NCI-H446 (cell line): ENCODE data around the gene WNT6.
"Not testable (repeated sequence)": the region's sequence is repeated elsewhere in the genome, so short reads cannot be mapped to it uniquely, and the experiment has no call there.

Experiments
- DNase-seq, 2 experiments: peaks; one replicate each; lab custom pipeline; 2025; lab: John Stamatoyannopoulos, UW

The WNT6 gene

DNA sequence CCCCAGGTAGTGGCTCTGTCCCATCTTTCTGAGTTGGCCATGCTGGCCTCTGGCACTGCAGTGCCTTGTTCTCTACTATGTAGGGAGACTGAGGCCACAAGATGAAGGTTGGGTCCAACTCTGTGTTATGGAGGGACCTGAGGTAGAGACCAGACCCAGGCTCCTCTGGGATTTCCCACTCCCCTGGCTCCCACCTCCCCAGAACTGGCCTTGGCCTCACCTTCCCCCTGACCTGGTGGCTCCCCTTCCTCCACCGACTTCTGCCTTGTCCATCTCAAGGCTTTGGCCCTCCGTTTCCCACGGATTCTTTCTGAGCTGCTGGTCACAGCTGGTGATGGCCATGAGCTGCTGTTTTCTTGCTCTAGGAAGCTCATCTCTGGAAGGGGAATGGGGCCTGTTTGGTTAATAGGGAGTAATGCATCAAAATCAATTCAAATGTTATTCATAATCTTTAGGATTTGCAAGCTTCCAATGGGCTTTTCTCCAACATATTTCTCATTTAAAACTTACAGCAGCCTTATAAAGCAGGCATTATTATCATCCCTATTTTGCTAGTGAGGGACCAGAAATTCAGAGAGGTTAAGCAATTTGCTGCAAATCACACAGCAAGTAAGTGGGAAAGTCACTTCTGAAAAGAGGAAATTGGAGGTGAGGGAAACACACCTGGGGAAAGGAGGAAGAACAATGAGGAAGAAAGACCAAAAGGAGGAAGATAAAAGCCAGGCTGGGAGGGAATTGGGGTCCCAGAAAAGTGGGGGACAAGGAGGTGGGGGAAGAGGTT is 28.9 kb upstream of the WNT6 start:
- no peak for DNase-seq

DNA sequence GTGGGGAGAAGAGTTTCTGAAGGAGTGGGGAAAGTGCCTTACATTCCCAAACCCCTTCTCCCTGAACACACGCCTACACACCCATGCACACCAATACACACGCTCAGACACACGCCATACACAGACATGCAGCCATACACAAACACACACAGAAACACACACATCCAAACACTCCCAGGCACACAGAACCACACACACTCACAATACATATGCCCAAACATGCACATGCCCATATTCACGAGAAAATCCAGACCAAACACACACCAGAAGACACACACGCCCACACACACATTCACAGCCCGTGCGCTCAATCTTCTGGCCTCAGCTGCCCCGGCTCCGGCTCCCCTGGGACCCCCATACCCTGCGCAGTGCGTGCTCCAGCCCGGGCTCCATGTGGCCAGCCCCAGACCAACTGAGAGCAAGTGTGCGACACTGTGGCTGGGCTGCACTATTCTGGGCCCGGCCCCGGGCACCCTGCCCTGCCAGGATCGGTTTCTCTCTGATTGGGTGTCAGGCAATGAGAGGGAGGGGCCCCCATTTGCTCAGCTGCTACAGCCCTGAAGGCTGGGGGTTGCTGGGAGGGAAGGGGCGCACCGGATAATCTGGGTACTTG is 28.1 kb upstream of the WNT6 start, which contains the start of gene PRKAG3:
Gene PRKAG3 (minus strand): TSS at position 426 of the 613 bp plus-strand sequence.
- no peak for DNase-seq

DNA sequence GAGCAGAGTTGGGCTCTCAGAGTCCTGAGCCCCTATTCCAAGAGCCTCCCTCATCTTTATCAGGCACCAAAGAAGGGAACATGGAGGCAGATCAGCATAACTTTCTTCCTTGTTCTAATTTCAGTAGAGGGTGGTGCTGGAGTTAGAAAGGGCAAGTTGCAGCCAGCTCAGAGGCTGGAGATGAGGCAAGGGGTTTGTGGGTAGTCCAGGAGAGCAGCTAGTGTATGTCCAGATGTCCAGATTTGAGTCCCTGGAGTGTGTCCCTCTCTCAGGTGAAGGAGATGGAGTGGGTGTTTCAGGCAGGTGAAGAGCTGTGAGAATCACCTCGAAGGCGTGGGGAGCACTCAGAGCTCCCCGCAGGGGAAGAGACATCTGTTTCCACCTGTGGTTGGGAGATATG is 27.5 kb upstream of the WNT6 start:
- DNase-seq, result no peak

DNA sequence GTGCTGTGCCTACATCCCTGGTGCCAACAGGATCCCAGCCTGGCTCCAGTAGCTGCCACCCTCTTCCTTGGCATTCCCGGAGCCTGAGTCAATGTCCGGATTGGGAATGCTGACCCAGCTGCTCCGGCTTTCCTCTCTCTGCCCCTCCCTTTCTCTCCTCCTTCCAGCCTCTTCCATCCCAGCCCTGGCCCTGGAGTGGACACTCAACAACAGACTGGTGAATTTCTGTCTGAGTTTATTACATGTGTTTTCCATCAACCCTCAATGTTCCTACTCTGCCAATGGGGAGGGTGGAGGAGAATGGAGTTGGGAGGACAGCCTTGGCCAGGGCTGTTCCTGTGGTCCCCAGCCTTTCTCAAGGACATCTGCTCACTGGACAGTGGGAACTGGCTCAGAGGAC is 27.1 kb upstream of the WNT6 start:
- DNase-seq, result no peak

DNA sequence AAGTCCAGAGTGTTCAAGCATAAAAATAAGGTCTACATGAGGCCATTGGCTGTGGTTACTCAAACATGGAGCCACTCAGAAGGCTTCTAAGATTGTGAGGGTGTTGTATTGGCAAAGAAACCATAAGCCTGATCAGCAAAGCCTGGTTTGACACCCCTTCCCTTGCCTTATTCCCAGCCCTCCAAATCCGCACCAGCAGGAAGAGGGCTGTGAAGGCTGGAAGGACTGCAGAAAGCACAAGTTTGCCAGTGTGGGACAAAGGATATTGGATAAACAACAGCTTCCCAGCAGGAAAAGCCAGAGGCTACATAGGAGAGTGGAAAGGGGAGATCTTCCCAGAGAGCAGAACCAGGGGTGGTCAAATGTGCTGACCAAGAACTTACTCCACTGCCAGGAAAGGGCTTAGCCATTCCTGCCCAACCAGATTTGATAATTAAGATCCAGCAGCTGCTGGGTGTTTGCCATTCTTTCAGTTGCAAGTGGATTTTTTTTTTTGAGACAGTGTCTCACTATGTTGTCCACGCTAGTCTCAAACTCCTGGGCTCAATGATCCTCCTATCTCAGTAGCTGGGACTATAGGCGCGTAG is 26.5 kb upstream of the WNT6 start:
- no peak for DNase-seq

DNA sequence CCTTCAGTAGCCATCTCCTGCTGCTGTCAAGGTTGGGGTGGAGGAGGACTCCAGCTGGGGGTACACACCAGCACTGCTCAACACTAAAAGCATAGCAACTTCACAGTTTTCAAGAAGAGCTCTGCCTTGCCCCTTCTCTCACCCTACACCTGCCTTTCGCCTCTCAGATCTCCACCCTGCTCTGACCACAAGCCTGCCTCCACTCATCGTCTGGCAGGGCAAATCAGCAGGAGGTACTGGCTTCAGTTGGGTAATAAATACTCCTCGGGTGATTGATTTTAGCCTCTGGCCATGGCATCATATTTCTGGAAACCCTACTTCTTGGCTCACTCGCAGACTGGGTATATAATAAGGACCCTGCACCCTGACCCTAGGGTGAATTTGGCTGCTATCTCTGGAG is 24.9 kb upstream of the WNT6 start:
- no peak for DNase-seq

DNA sequence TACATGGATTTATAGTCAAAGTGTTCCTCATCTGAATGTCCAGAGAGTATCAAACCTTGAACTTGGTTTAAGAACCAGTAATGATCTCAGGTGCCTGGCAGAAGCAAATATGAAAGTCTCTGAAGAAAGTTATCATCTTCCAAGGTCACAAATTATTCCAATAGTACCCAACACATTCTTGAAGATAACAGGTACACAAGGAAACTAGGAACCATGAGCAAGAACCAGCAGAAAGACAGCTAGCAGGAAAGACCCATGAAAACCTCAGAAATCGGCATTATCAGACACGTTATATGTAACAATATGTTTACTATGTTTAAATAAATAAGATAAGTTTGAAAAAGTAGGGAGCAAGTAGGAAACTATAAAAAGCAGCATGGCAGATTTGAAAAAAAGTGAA is 22.1 kb upstream of the WNT6 start:
- DNase-seq, result no peak

DNA sequence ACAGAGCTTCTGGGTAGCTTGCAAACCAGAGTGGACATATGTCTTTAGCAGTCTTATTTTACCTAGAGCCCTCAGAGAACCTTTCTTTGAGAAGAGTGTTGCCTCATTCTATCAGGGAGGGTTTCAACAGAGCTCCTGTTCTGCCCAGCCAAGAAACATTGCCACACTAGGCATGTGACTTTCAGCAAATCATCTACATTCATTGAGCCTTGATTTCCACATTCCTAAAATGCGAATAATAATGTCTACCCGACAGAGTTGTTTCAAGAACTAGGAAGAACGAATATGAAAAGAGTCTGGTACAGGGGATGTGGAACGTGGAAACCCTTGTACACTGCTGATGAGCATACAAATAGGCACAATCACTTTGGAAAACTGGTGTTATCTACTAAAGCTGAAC is 20.2 kb upstream of the WNT6 start:
- no peak for DNase-seq

DNA sequence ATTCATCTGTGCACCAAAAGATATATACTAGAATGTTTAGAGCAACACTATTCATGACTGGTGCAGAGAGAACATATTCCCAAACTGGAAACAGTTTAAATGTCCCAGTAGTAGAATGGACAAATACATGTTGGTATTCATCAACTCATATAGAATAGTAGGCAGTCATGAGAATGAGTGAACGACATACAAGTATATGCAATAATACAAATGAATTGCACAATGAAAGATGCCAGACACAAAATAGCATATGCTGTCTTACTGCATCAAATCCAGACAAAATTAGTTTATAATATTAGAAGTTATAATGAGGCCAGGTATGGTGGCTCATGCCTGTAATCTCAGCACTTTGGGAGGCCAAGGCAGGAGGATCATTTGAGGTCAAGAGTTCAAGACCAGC is 19.7 kb upstream of the WNT6 start:
- no peak for DNase-seq

DNA sequence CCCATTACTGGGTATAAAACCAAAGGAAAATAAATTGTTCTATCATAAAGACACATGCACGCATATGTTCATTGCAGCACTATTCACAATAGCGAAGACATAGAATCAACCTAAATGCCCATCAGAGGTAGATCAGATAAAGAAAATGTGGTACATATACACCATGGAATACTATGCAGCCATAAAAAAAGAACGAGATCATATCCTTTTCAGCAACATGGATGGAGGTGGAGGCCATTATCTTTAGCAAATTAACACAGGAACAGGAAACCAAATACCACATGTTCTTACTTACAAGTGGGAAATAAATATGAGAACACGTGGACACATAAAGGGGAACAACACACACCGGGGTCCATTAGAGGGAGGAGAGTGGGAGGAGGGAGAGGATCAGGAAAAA is 15.3 kb upstream of the WNT6 start:
- not testable (repeated sequence) for DNase-seq

DNA sequence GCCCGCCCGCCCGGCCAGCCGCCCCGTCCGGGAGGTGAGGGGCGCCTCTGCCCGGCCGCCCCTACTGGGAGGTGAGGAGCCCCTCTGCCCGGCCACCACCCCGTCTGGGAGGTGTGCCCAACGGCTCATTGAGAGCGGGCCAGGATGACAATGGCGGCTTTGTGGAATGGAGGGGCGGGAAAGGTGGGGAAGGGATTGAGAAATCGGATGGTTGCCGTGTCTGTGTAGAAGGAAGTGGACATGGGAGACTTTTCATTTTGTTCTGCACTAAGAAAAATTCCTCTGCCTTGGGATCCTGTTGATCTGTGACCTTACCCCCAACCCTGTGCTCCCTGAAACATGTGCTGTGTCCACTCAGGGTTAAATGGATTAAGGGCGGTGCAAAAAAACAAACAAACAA is 12.6 kb upstream of the WNT6 start:
- DNase-seq, result not testable (repeated sequence)

DNA sequence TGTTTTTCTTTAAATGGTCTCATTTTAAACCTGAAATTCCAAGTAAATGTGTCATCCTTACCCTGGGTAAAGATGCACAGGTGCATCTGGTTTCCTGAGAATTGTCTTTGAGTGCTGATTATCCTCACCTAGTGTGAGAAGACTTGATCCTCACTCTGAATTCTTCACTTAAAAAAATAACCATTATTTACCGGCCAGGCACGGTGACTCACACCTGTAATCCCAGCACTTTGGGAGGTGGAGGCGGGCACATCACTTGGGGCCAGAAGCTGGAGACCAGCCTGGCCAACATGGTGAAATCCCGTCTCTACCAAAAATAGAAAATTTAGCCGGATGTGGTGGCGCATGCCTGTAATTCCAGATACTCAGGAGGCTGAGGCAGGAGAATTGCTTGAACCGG is 9.9 kb upstream of the WNT6 start:
- DNase-seq, result no peak

DNA sequence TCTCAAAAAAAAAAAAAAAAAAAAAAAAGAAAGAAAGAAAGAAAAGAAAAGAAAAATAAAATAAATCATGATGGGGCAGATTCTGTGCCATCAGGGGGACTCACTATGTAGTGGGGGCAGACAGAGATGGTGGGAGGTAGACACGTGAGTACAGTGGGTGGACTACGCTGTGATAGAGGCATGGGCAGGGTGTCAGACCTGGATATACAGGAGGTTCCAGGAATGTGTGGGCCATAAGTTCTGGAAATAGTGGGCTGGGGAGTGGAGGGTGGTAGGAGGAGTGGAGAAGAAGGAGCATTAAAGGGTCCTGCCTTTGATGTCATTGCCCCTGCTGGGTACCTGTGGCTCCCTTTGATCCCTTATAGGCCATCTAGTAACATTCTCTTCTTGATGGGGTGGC is 8.8 kb upstream of the WNT6 start:
- DNase-seq, result no peak

DNA sequence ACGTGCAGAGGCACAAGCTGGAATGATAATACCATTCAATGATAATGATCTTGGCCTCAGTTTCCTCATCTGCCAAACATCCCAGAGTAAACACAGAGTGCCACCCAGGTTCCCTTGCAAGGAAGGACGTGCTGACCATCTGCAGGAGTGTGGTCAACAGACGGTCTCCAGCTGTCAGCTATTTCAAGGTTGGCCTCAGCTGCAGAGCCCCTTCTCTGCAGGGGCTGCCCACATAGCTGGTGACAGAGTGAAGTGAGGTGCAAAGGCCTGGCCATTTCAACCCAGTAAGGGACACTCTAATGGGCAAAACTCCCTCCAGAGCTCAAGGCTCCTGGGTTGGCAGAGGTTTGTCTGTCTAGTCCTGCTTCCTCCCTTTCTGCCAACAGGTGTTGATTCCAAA is 8.3 kb upstream of the WNT6 start:
- DNase-seq, result no peak

DNA sequence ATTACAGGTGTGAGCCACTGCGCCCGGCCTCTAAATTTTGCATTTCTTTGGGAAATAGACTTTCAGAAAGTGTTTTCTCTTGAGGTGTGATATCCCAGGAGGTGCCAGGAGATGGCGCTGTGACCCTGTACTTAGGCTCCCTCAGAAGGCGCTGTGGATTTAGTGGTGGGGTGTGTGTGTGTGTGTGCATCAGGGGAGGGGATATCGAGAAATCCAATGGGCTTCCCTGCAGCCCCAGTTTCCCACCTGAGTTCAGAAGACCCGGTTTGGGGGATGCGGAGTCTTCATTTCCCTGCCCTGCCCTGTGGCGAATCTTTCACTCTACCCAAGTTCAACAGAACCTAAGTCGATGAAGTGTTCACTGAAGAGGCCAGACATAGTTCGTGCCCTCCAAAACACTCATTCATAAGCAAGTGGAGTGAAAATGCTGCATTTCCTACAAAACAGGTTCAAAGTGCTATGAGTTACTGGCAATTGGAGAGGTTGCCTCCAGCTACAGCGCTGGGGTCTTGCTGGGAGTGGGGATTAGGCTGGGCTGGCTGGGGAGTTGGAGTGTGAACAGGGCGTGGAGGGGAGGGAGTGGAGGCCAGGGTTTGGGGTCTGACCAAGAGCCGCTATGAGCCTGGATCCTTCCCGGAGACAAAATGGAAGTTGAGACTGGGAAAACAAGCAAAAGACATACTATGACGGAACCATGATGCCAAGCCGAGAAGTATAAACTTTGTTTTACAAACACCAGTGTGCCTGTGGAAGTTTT is 6.5 kb upstream of the WNT6 start:
- DNase-seq, result peak in 1 of 2 experiments; percentile 62

DNA sequence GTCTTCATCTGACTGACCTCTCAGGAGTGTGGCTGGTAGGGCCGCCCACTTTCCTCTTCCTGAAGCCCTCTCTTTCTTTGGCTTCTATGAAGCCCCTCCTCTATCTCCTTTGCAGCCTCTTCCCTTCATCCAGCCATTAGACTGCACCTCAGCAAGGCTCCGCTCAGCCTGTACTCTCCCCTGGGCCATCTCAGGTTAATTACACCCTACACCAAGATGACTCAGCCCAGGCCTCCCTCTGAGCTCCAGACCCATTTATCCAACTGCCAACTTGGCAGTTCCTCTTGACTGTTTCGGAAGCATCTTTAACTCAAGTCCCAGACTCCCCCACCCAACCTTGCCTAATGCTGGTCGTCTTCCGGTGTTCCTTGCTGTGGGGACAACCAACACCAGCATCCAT is 5.8 kb upstream of the WNT6 start:
- peak in 1 of 2 experiments; percentile 29 for DNase-seq

DNA sequence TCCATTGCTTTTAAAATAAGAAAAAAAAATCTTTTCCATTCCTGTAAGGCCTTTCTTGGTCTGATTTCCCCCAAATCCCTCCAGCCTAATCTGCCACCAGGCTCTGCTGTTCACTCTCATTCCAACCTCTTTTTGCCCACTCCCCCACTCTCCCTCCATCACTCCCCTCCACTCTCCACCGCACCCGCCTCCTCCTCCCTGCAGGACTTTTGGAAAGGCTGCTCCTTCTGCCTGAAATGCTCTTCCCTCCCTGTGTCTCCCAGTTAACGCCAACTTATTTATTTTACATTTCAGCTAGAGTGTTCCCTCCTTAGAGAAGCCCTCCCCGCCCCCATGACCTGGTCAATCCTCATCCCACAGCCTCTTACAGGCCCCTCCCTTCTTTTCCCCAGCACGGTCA is 4.7 kb upstream of the WNT6 start:
- no peak for DNase-seq

DNA sequence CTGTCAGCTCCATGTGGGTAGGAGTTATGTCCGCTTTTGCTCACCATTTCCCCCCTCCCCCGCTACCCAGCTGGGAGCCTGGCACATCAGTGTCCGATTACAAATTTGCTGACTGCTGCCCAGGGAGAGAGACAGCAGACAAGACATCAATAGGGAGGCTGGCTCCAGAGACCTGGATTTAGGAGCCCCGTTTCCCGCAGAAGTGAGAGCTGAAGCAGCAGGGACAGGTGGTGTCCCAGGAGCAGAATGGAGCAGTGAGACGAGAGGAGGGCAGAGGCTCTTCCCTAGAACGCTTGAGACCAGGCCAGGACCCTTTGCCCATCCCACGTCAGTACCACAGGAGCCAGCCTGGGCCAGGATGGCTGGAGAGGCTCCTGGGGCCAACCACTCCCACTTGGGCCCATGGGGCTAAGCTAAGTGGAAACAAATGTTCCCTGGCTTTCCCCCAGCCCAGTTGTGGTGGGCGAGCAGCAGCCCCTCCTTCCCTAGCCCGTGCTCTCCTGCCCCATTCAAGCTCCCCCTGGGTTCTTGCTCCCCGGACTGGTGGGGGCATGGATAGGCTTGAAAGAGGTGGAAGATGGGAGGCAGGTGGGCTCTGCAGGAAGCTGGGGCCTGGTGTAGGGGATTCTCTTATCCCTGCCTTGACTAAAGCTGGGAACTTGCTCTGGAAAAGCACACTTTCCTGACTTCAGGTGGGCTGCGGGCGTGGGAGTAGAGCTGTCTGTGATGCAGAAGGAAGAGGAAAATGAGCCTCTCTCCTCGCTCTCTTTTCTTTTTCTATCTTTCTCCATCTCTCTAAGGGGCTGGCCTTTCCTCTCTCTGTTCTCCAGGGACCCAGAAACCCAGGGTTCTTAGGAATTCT is 4.1 kb upstream of the WNT6 start:
- DNase-seq, result no peak

DNA sequence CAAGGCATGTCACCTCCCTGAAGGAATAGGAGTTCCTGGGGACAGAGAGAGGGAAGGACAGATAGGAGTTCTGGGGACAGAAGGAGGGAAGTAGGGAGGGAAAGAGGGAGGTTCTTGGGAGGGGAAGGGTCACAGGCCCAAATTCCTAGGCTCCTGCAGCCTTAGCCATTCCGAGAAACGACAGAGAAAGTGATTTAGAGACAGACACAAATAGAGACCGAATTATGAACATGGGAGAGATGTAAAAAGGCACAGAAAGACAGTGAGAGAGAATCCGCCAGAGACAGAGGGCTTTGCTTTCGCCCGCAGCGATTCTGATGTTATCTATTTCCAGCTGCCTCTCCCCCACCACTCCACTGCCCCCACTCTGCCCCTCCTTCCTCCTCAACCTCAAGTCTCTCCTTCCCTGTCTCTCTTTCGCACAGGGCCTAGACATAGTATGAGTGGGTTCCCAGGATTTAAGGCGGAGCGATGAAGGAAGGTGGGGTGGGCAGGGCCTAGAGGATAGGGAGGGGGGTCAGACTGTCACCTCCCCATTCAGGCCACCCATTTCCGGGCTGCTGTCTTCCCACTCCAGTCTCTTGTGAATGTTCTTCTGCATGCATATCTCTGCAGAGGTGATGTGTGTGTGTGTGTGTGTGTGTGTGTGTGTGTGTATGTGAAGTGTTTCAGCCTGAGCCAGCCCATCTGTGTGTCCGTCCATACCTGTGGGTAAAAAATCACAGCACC is 3.3 kb upstream of the WNT6 start:
- DNase-seq, result no peak

DNA sequence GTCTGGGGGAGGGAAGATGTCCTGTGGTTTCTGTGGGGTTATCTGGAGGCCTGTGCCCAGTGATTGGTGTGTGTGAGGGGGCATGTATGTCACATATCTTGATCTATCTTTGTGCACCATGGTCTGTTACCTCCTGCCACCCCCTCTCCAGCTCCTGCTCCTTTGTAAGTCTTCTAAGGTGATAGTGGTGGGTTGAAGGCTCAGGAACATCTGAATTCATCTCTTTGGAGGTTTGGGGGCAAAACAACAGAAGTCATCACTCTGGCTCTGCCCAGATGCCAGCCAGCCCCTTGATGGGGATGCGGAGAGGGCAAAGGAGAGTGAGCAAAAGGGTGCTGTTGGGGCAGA is 2.7 kb upstream of the WNT6 start:
- no peak for DNase-seq
